Subcutaneous adipose tissue (tissue), 4 donors: ENCODE measurements around the gene PSME3IP1. TPM values are rescaled to one million over a fixed set of nuclear protein-coding genes. Genes with fewer than 3 reads are reported as not detected.

Source experiments
- CTCF ChIP-seq: fragments of 450-650 bp; IDR thresholded peaks from one replicate; pipeline ENCODE4 v1.5.1; 2016; ENCODE audit warnings: low read depth, mild to moderate bottlenecking, control low read depth, antibody characterized with exemption, moderate library complexity
- total RNA-seq, 4 donors: library from RNA; depleted of rRNA; stranded (reverse); fragments of >200 nt; gene quantifications; one replicate each; pipeline ENCODE4 v1.1.0, GENCODE V29; 2016

Gene PSME3IP1
- total RNA-seq, 4 donors from 2014 or later = 51.8 to 64.5 (median 53.9) TPM

DNA sequence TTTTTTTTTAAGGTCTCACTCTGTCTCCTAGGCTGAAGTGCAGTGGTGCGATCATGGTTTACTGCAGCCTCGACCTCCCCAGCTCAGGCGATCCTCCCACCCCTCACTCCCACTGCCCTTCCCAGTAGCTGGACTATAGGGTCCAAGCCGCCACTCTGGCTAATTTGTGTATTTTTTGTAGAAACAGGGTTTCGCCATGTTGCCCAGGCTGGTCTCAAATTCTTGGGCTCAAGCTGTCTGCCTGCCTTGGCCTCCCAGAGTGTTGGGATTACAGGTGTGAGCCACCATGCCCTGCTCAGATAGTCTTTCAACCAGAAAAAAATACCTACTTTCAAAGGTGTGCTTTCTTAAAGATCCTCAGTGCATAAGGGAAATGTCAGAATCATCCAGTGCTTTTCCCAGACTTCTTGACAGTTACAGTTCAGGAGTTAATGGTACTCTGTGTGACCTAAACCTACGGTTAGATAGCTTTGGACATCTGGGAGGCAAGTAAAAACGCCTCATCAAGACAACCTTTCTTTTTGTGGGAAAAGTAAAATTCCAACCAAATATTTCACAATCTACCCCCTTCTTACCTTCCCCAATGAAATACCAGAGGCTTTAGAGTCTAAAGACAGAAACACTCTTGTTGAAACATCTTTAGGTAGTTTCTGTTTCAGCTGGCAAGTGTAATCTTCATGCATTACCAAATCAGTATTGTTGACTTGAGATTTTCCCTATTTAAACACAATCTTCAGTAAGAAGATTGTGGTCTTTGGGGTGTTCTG lies 7.1 kb upstream of the PSME3IP1 start:
- no peak for TF ChIP-seq CTCF

- TF ChIP-seq CTCF = no peak
Observed at GRCh38 chr16:57192146-57192545, 6.3 kb upstream of the PSME3IP1 start.

- TF ChIP-seq CTCF = no peak
Observed at GRCh38 chr16:57191056-57191571, 5.3 kb upstream of the PSME3IP1 start.

DNA sequence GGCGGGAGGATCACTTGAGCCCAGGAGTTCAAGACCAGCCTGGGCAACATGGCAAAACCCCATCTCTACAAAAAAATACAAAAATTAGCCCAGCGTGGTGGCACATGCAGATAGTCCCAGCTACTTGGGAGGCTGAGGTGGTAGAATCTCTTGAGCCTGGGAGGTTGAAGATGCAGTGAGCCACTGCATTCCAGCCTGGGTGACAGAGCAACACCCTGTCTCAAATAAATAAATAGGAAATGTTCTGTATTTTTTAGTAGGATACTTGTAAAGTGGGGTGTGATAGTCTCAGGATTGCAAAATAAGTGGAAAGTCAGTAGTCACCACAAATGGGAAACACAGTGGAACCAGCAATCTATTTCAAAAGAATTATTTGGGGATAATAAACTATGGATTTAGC lies 4.3 kb upstream of the PSME3IP1 start:
- no peak for TF ChIP-seq CTCF

- TF ChIP-seq CTCF = no peak
Observed at GRCh38 chr16:57188711-57189002, 2.8 kb upstream of the PSME3IP1 start.

DNA sequence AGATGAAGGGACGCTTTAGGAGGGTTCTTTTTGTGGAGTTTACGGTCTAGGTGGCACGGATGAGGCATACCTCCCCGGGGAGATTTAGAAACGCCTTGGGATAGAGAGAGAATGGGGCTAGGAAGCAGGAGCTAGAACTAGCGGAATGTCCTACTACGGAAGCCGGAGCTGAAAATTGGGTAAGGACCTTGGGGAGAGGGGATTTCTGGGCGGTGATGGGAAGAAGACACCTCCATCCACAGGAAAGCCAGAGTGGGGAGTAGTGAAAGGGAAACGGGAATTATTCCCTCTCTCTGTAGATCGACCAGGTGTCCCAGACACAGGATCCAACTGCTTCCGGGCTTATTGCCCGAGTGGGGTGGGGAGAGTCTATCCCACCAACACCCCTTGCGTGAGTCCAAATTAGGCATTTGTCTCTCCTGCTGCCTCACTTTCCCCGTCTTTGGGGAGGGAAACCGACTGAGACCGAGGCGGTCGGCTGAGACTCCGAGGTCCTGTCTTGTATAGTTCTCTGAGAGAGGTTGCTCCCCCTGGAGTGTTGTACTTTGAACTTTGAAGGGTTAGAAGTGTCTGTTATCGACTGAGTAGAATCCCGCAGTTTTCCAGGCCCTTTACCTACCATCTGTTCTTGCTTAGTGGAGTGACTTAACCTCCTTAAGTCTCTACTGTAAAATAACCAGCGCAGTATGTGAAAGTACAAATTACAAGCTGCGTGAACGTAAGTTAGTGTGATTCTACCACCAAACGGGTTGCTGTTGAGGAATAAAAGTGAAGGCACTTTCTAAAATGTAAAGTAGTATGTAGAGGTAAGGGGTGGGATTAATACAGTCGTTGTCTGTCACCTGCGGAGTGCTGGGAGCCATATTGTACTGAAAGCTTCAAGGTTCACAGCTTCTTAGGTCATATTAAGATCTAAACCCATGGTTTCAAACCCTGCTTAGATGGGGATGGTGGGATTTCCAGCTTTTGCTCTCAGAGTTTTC lies 1.3 kb upstream of the PSME3IP1 start:
- no peak for TF ChIP-seq CTCF

DNA sequence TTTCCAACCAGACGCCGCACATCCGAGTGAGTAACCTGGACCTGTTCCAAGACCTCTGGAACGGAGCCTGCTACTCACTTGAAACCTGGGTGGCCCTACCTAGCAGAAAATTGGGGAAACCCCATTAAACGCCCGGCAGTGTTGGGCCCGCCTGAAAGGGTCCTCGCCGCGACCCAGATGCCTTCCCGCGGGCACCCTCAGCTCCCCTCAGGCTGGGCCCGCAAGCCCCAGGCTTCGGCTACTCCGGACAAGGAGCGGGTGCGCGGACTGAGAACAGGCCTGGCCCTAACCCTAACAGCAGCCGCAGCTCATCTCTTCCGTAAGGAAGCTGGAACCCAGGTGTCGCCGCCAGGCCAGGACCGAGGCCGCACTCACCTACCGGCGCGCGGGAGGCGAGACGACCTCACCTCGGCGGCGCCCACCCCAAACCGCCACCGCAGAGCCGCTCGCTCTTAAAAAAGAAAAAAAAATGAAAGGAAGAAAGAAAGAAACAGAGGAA lies 344 bp downstream of the PSME3IP1 start:
- no peak for TF ChIP-seq CTCF
